Endothelial cell of umbilical vein (primary cell): ENCODE data around the gene SERPINB7. TPM values are rescaled to one million over a fixed set of nuclear protein-coding genes. Genes with fewer than 3 reads are reported as not detected.
A peak's percentile ranks its signal among the peaks of the same experiment; 100 is the strongest.

ENCODE experiments used
- BruUV-seq: library from RNA; stranded (reverse); fragments of 400-500 nt; replicated peaks from 2 replicates; lab custom pipeline; 2021; lab: Mats Ljungman, UMichigan
- CTCF ChIA-PET: fragments of 300-600, 350-600 bp; sonication (Branson Sonifier 250); formaldehyde crosslinking; loops from one replicate; lab custom pipeline; 2021; ENCODE audit warnings: antibody characterized with exemption, inconsistent platforms; lab: Charles Lee
- POLR2A ChIA-PET: fragments of 300-600, 350-600 bp; sonication (Branson Sonifier 250); formaldehyde crosslinking; loops from one replicate; lab custom pipeline; 2021; ENCODE audit warnings: antibody characterized with exemption, inconsistent platforms; lab: Charles Lee
- DNase-seq: peaks from one replicate; pipeline ENCODE4 v3.0.0-alpha.2; 2011; ENCODE audit warnings: low read depth, low spot score
- FAIRE-seq: peaks from 2 replicates; lab custom pipeline; 2011; peaks lifted over from hg19 to GRCh38; lab: Jason Lieb, UNC
- H2AFZ ChIP-seq: 2 replicates; pipeline ENCODE4 v1.6.0; 2012; ENCODE audit warnings: low read depth, low read length, control low read depth, inconsistent platforms
- H3K27ac ChIP-seq: 2 replicates; pipeline ENCODE4 v1.5.1; 2011; ENCODE audit warnings: low read depth, mild to moderate bottlenecking, control low read depth, low read length, moderate library complexity; ENCODE audit not compliant: insufficient read depth
- H3K27me3 ChIP-seq, 2 experiments: 2 replicates each; pipeline versions ENCODE4 v1.6.0 to v1.6.1; 2011; ENCODE audit warnings: low read length in 2 of 2, mixed read lengths in 1 of 2; ENCODE audit not compliant: control insufficient read depth in 2 of 2, insufficient read depth in 2 of 2
- H3K36me3 ChIP-seq, 2 experiments: 2 replicates in 1 of 2; 3 replicates in 1 of 2; pipeline ENCODE4 v1.5.1; 2011; ENCODE audit warnings: low read length in 2 of 2, mild to moderate bottlenecking in 1 of 2, moderate library complexity in 1 of 2; ENCODE audit not compliant: control insufficient read depth in 2 of 2, insufficient read depth in 2 of 2; ENCODE audit errors: extremely low read depth in 1 of 2
- H3K4me1 ChIP-seq: 3 replicates; pipeline ENCODE4 v1.5.1; 2011; ENCODE audit warnings: mild to moderate bottlenecking, low read length; ENCODE audit not compliant: control insufficient read depth, insufficient read depth; ENCODE audit errors: extremely low read depth
- H3K4me2 ChIP-seq: 2 replicates; pipeline ENCODE4 v1.6.1; 2011; ENCODE audit warnings: low read length, control low read depth, mixed read lengths; ENCODE audit not compliant: insufficient read depth
- H3K4me3 ChIP-seq, 3 experiments: fragments of 200-600 bp in 1 of 3; sonication (generic), shearing (Covaris generic) in 1 of 3; replicated peaks in 1 of 3; 2 replicates each; pipeline ENCODE4 v1.5.1; 2011 to 2016; ENCODE audit warnings: control low read depth in 3 of 3, low read length in 3 of 3, mild to moderate bottlenecking in 2 of 3, inconsistent platforms in 1 of 3, low read depth in 1 of 3, moderate library complexity in 1 of 3; ENCODE audit not compliant: insufficient read depth in 1 of 3
- H3K79me2 ChIP-seq: 2 replicates; pipeline ENCODE4 v1.6.0; 2012; ENCODE audit warnings: low read length, inconsistent platforms; ENCODE audit not compliant: control insufficient read depth, insufficient read depth
- H3K9ac ChIP-seq: replicated peaks from 2 replicates; pipeline ENCODE3; 2011; ENCODE audit warnings: low read length, control low read depth; ENCODE audit not compliant: insufficient read depth; ENCODE audit errors: extremely low read depth
- H3K9me1 ChIP-seq: replicated peaks from 3 replicates; pipeline ENCODE4 v1.6.0; 2011; ENCODE audit warnings: mild to moderate bottlenecking, low read length; ENCODE audit not compliant: control insufficient read depth, insufficient read depth; ENCODE audit errors: extremely low read depth
- H3K9me3 ChIP-seq: replicated peaks from 2 replicates; pipeline ENCODE4 v1.5.1; 2012; ENCODE audit warnings: low read length, inconsistent platforms; ENCODE audit not compliant: control insufficient read depth, insufficient read depth
- H4K20me1 ChIP-seq: replicated peaks from 2 replicates; pipeline ENCODE3; 2011; ENCODE audit warnings: mild to moderate bottlenecking, low read length; ENCODE audit not compliant: control insufficient read depth, insufficient read depth; ENCODE audit errors: extremely low read depth
- EZH2 ChIP-seq: IDR thresholded peaks from 2 replicates; pipeline ENCODE4 v1.6.1; 2012; ENCODE audit warnings: borderline replicate concordance, low read depth, mild to moderate bottlenecking, moderate library complexity, low read length, inconsistent platforms; ENCODE audit not compliant: severe bottlenecking
- FOS ChIP-seq: IDR thresholded peaks from 2 replicates; pipeline ENCODE4 v1.6.1; 2011; ENCODE audit warnings: mild to moderate bottlenecking, low read length, moderate library complexity, borderline replicate concordance; ENCODE audit not compliant: insufficient read depth
- GATA2 ChIP-seq: IDR thresholded peaks from 2 replicates; pipeline ENCODE4 v1.7.0; 2011; ENCODE audit warnings: low read depth, mild to moderate bottlenecking, moderate library complexity, mixed read lengths, low read length; ENCODE audit not compliant: insufficient read length, insufficient read depth
- JUN ChIP-seq: IDR thresholded peaks from 2 replicates; pipeline ENCODE4 v1.6.1; 2011; ENCODE audit warnings: borderline replicate concordance, low read depth; ENCODE audit not compliant: insufficient read length, insufficient read depth
- MYC ChIP-seq: IDR thresholded peaks from one replicate; pipeline ENCODE4 v1.6.1; 2011; ENCODE audit warnings: mild to moderate bottlenecking, low read depth, low read length
- POLR2A ChIP-seq: IDR thresholded peaks from 2 replicates; pipeline ENCODE4 v1.6.1; 2012; ENCODE audit warnings: low read depth, mild to moderate bottlenecking, control low read depth, low read length
- POLR2AphosphoS5 ChIP-seq: IDR thresholded peaks from 2 replicates; pipeline ENCODE4 v1.6.1; 2012; ENCODE audit warnings: low read depth, mild to moderate bottlenecking, control low read depth, low read length, moderate library complexity; ENCODE audit not compliant: insufficient read depth
- dilution Hi-C: fragments of 300-500 bp; cut with MboI; formaldehyde crosslinking; loops from one replicate; pipeline ENCODE4 v1.15.0; 2019; ENCODE audit warnings: low sequenced_read_pairs; ENCODE audit not compliant: extremely low pct_ligation_motif_present
- intact Hi-C: fragments of 100-400 bp; cut with micrococcal nuclease; formaldehyde crosslinking; loops from one replicate; pipeline ENCODE4 v1.10.0; 2022
- polyA plus RNA-seq, 4 experiments: library from polyadenylated mRNA; depleted of rRNA in 3 of 4; stranded (reverse) in 3 of 4; unstranded in 1 of 4; fragments of >200 nt; gene quantifications; 2 replicates each; pipeline versions ENCODE4 v1.2.1 to v1.2.3, GENCODE V29; 2011 to 2012; ENCODE audit warnings: missing spikeins in 1 of 4
- total RNA-seq: library from RNA; stranded (reverse); gene quantifications from 2 replicates; pipeline ENCODE4 v1.2.3, GENCODE V29; 2021
- TF ChIP-seq, protein P1 (sequence below), 2 donors: IDR thresholded peaks; 1 replicate in 1 of 2; 2 replicates in 1 of 2; pipeline ENCODE4 v1.5.1; 2011; ENCODE audit warnings: low read length in 2 of 2, mild to moderate bottlenecking in 2 of 2, moderate library complexity in 2 of 2, control low read depth in 1 of 2, inconsistent platforms in 1 of 2, low read depth in 1 of 2; ENCODE audit not compliant: insufficient read depth in 1 of 2; ENCODE audit errors: extremely low read depth in 1 of 2
- TF ChIP-seq, protein P2 (sequence below): IDR thresholded peaks from 2 replicates; pipeline ENCODE4 v1.6.1; 2011; ENCODE audit not compliant: insufficient read depth, insufficient read length

SERPINB7 gene
- total and polyA plus RNA-seq, 2 donors (not counting 3 experiments of a cell fraction or from before 2014, with no cell fraction given): not detected

GRCh38 chr18:63788447-63789096 is 13.4 kb downstream of the SERPINB7 start:
- H4K20me1 ChIP-seq: no peaks in the 10 kb centered on the region
- no peaks in the 10 kb centered on the region for H3K36me3 ChIP-seq
- dilution Hi-C loops (no loop called here), intact Hi-C loops (no loop called here)
- TF ChIP-seq MYC (no peak), FOS (peak; percentile 96), EZH2 (no peak), POLR2A (no peak), POLR2AphosphoS5 (peak; percentile 29), GATA2 (no peak), JUN (peak; percentile 95)
- TF ChIP-seq, protein P1, sequence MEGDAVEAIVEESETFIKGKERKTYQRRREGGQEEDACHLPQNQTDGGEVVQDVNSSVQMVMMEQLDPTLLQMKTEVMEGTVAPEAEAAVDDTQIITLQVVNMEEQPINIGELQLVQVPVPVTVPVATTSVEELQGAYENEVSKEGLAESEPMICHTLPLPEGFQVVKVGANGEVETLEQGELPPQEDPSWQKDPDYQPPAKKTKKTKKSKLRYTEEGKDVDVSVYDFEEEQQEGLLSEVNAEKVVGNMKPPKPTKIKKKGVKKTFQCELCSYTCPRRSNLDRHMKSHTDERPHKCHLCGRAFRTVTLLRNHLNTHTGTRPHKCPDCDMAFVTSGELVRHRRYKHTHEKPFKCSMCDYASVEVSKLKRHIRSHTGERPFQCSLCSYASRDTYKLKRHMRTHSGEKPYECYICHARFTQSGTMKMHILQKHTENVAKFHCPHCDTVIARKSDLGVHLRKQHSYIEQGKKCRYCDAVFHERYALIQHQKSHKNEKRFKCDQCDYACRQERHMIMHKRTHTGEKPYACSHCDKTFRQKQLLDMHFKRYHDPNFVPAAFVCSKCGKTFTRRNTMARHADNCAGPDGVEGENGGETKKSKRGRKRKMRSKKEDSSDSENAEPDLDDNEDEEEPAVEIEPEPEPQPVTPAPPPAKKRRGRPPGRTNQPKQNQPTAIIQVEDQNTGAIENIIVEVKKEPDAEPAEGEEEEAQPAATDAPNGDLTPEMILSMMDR (IDR thresholded peaks at IDR 0.05; ENCODE audit: extremely low read depth in 1 of 2, insufficient read depth in 1 of 2, low read depth in 1 of 2, low read length in 2 of 2): no peak
- TF ChIP-seq, protein P2, sequence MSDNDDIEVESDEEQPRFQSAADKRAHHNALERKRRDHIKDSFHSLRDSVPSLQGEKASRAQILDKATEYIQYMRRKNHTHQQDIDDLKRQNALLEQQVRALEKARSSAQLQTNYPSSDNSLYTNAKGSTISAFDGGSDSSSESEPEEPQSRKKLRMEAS: no peak
- H3K27me3 ChIP-seq: no peaks in the 10 kb centered on the region
- no TSS peak for BruUV-seq
- peak overlapping the region; percentile 71 for H2AFZ ChIP-seq
- peak; percentile 91 for FAIRE-seq
- H3K9ac ChIP-seq: no peak overlapping the region
- no peak overlapping the region for H3K4me3 ChIP-seq
- H3K9me1 ChIP-seq: no peaks in the 10 kb centered on the region
- POLR2A ChIA-PET: no interaction called here
- CTCF ChIA-PET: interaction anchor here (1.0 kb wide), 1 partner anchor 9 kb away, joined by 3 read pairs; no protein-coding TSS in a partner anchor
- no peaks in the 10 kb centered on the region for H3K79me2 ChIP-seq
- H3K4me1 ChIP-seq: peaks cover 9% of the 10 kb centered on the region
- peak; percentile 79 for DNase-seq
- peak overlapping the region; percentile 22 for H3K27ac ChIP-seq
- no peaks in the 10 kb centered on the region for H3K9me3 ChIP-seq
- H3K4me2 ChIP-seq: peak overlapping the region; percentile 46
